SK-MEL-5 (cell line): ENCODE results near the gene TPX2. TPM values are rescaled to one million over a fixed set of nuclear protein-coding genes. Genes with fewer than 3 reads are reported as not detected.

Source experiments
- DNase-seq: peaks from one replicate; pipeline ENCODE4 v3.0.0-alpha.2; 2016; ENCODE audit warnings: low read depth, low spot score
- in situ Hi-C: cut with HindIII; loops from 2 replicates; pipeline ENCODE4 v1.10.0; 2016; ENCODE audit warnings: low sequenced_read_pairs, high pct_unique_total_duplicates, low pct_unique_long_range_greater_than_20kb
- small RNA-seq, 2 experiments: library from RNA; depleted of rRNA; stranded (forward); fragments of <200 nt; gene quantifications; one replicate each; pipeline ENCODE3, GENCODE V24; 2014
- total RNA-seq: library from RNA; depleted of rRNA; stranded (reverse); fragments of >200 nt; shearing (Covaris generic); gene quantifications from 2 replicates; pipeline ENCODE4 v1.2.3, GENCODE V29; 2014; rRNA removed

The TPX2 gene
- total RNA-seq, 1 experiment from 2014 or later = 74.2 TPM

- in situ Hi-C loops = no loop called here
Measured at GRCh38 chr20:31846793-31847138, 107.7 kb downstream of the TPX2 start.

GRCh38 chr20:31848088-31848999, 109.3 kb downstream of the TPX2 start:
- in situ Hi-C loops = no loop called here

More at GRCh38 chr20:31846793-31847138, 107.7 kb downstream of the TPX2 start:
- no peak for DNase-seq

GRCh38 chr20:31849306-31849930, 110.3 kb downstream of the TPX2 start:
- DNase-seq = no peak
- in situ Hi-C loops = no loop called here

More at GRCh38 chr20:31848088-31848999, 109.3 kb downstream of the TPX2 start:
- DNase-seq = no peak

Small RNA genes lying within 50 kb of the gene (small RNA-seq; reads per million reads assigned to genes)
- gene AL160175.1 = 0 reads per million in 2 experiments

Other genes starting within 250 kb of the TPX2 start
- 120 and 126 TPM in 2 replicates for gene HM13, start 224.8 kb upstream of the TPX2 start, total RNA-seq
- gene ID1, start 134.0 kb upstream of the TPX2 start, total RNA-seq = 23.3 and 28.2 TPM in 2 replicates
- gene COX4I2, start 101.4 kb upstream of the TPX2 start, total RNA-seq = not detected in 2 replicates
- 79.5 and 81.5 TPM in 2 replicates for gene BCL2L1, start 16.4 kb upstream of the TPX2 start, total RNA-seq
- not detected in 2 replicates for gene MYLK2, start 80.1 kb downstream of the TPX2 start, total RNA-seq
- not detected in 2 replicates for gene FOXS1, start 106.3 kb downstream of the TPX2 start, total RNA-seq
- 6.2 and 6.6 TPM in 2 replicates for gene DUSP15, start 131.2 kb downstream of the TPX2 start, total RNA-seq
- not detected in 2 replicates for gene TTLL9, start 131.3 kb downstream of the TPX2 start, total RNA-seq
- 12.2 and 13.9 TPM in 2 replicates for gene PDRG1, start 212.8 kb downstream of the TPX2 start, total RNA-seq
- 0.03 and 0.11 TPM in 2 replicates for gene XKR7, start 228.9 kb downstream of the TPX2 start, total RNA-seq